Cortex of kidney (tissue), 1 donor: Measurements from ENCODE around the gene KDM1A.
A peak's percentile ranks its signal among the peaks of the same experiment; 100 is the strongest.
"Not testable (repeated sequence)": the region's sequence is repeated elsewhere in the genome, so short reads cannot be mapped to it uniquely, and the experiment has no call there.

Experiments
- DNase-seq: peaks from one replicate; lab custom pipeline; 2025; lab: John Stamatoyannopoulos, UW

KDM1A gene

DNA sequence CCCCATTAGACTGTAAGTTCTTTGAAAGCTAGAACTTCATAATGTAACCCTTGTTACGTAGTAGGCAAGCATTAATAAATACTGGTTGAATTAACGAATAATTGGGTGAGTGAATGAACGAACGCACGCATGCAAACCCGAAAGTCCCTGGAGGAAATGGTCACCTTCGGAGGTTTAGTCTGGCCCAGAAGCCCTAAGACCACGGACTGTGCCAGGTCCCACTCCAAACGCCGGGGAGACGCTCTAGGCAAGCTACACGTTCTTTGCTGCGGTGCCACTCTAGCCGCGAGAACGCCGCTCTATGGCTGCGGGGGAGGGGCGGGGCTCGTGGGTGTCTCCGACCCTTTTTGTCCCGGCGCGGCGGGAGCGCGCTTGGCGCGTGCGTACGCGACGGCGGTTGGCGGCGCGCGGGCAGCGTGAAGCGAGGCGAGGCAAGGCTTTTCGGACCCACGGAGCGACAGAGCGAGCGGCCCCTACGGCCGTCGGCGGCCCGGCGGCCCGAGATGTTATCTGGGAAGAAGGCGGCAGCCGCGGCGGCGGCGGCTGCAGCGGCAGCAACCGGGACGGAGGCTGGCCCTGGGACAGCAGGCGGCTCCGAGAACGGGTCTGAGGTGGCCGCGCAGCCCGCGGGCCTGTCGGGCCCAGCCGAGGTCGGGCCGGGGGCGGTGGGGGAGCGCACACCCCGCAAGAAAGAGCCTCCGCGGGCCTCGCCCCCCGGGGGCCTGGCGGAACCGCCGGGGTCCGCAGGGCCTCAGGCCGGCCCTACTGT lies at the start of gene KDM1A:
Gene KDM1A, plus strand, starts transcription at position 375 of the 769 bp plus-strand sequence. Its CDS starts 129 bp downstream, at position 504.
- DNase-seq: peak; percentile 38

GRCh38 chr1:22970096-22970495 lies 49.2 kb upstream of the KDM1A start:
- DNase-seq: no peak

GRCh38 chr1:22971161-22971560 lies 48.1 kb upstream of the KDM1A start:
- DNase-seq: no peak

DNA sequence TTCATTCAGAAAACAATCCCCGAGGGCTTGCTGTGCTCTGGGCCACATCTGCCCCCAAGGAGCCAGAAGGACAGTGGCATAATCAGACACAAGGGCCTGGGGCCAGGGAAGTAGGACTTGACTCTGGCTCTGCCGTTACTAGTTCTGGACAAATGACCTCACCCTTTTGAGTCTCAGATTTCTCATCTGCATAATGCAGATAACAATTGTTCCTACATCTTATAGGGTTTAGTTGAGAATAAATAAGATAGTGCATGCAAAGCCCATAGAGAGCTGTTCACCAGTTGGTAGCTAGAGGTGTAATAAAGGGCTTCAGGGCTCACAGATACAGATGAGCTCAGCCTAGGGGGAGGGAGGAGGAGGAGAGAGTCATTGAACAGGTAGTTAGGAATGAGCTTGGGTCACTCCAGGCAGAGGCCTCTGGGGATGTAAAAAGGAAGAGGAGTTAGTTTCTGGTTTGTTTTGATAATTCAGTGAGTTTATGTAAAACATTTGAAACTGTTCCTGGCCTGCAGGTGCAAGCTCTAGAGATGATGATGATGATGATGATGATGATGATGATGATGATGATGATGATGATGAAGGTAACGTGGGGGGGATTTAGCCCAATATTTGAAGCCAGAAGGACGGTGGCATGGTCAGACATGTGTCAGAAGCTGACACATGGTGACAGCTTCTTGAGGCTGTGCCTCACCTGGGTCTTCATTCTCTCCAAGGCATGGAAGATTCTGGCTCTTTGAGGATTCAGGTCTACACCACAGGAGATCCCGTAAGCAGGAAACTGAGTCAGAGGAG lies 47.5 kb upstream of the KDM1A start:
- DNase-seq: no peak

DNA sequence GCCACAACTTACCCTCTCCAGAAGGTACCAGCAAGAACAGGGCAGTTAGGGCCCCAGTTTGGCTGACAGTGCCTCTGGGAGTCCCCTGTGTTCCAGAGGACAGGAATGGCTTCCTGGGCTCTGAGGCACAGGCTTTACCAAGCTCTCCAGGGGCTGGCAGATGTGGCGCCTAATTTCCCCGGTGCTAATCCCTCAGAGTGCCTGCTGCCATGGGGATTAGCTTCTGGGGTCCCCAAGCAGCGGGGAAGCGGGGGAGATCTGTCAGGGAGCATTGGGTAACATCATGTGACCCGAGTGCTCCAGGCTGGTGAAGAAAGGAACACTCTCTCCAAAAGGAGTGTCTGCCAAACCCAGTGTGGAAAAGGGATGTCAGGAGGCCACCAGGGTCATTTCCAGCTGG lies 46.5 kb upstream of the KDM1A start, which contains the start of gene LACTBL1:
Gene LACTBL1, minus strand, starts transcription at position 107 of the 400 bp plus-strand sequence. CDS start 550 bp downstream, outside the sequence.
- no peak for DNase-seq

- no peak for DNase-seq
Measured at GRCh38 chr1:22975694-22976093, 43.6 kb upstream of the KDM1A start.

DNA sequence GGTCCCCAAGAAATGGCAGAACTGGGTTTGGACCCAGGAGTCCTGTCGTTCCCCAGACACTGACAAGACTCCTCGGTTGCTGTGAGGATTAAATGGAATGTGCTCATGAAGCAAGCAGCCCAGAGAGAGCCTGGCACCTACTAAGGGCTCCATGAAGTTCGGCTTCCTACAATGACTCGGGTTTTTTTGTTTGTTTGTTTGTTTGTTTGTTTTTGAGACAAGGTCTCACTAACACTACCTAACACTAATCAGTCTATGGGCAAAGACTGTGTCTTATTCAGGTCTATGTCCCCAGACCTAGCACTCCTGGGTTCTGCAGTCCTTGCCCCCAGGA lies 43.2 kb upstream of the KDM1A start:
- DNase-seq: no peak

GRCh38 chr1:22976461-22977243 lies 42.6 kb upstream of the KDM1A start:
- DNase-seq: no peak

GRCh38 chr1:22978299-22978698 lies 41.0 kb upstream of the KDM1A start:
- DNase-seq: no peak

- not testable (repeated sequence) for DNase-seq
Measured at GRCh38 chr1:22980471-22980790, 38.8 kb upstream of the KDM1A start.

DNA sequence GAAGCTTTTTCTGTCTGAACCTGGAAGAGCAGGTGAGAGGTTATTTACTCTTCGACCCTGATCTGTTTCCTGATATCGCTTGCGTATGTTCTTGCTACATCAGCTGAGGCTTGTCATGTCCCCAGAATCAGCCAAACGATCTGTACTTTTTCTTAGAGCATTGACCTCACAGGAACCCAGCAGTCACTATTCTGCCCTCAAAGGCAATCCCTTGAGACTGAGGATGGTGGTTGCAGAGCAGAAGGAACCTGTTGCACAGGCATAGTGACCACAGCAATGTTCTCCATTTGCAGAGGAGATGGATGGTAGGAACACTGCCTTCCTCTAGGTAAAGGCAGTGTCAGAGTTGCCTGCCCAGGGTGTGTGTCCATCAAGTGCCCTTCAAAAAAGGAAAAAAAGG lies 35.3 kb upstream of the KDM1A start:
- no peak for DNase-seq

DNA sequence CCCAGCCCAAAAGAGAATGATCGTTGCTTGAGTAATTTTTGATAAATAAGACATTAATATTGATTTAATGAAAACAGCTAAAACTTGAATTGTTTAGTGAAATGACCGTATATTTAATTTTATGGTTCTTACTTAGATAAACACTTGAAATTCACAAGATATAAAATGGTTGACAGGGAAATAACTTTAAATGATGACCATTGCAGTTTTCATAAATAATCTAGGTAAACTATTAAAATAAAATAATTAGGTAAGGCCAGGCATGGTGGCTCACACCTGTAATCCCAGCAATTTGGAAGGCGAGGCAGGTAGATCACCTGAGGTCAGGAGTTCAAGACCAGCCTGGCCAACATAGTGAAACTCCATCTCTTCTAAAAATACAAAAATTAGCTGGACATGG lies 26.9 kb upstream of the KDM1A start:
- DNase-seq: not testable (repeated sequence)

- DNase-seq: not testable (repeated sequence)
Measured at GRCh38 chr1:22993220-22993795, 26.0 kb upstream of the KDM1A start.

DNA sequence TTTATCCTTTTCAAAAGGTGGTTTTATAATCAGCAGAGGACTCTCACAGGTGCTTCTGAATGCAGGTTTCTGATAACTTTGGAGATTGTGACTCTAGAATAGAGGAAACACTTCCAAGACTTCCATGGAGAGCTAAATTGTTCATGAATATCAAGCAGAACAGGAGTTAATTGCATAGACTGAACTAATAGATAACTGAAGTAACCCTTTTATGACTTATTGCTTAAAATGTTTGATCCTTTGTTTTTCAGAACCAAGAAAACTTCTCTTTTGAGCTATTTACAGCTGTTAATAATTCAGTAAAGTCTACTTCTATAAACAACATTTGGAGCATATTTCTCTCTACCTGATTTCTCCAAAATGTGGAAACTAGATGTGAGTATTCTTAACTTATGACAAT lies 23.5 kb upstream of the KDM1A start:
- DNase-seq: no peak

DNA sequence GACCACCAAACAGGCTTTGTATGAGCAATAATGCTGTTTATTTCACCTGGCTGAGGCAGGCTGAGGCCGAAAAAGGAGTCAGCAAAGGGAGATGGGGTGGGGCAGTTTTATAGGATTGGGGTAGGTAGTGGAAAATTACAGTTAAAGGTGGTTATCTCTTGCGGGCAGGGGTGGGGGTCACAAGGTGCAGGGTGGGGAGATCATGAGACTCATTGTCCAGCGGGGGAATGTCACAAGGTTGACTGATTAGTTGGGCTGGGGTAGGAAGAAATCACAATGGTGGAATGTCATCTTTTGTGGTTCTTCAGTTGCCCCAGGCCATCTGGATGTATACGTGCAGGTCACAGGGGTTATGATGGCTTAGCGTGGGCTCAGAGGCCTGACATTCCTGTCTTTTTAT lies 21.7 kb upstream of the KDM1A start:
- not testable (repeated sequence) for DNase-seq

DNA sequence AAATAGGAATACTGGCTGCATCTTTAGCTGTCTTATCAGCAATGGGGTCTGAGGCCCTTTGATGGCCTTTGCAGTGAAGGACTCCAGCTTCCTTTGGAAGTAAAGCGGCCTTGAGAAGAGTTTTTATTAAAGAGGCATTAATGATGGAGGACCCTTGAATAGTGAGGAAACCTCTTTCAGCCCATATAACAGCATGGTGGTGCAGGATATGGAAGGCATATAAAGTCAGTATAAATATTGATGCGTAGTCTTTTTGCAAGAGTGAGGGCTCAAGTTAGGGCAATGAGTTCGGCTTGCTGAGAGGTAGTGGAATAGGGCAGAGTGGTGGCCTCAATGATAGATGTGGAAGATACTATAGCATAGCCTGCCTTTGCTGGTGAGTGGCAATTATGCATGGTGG lies 19.1 kb upstream of the KDM1A start:
- DNase-seq: not testable (repeated sequence)

GRCh38 chr1:23002218-23002617 lies 17.1 kb upstream of the KDM1A start:
- not testable (repeated sequence) for DNase-seq

- no peak for DNase-seq
Measured at GRCh38 chr1:23004112-23004511, 15.2 kb upstream of the KDM1A start.

GRCh38 chr1:23004769-23005168 lies 14.5 kb upstream of the KDM1A start:
- not testable (repeated sequence) for DNase-seq

DNA sequence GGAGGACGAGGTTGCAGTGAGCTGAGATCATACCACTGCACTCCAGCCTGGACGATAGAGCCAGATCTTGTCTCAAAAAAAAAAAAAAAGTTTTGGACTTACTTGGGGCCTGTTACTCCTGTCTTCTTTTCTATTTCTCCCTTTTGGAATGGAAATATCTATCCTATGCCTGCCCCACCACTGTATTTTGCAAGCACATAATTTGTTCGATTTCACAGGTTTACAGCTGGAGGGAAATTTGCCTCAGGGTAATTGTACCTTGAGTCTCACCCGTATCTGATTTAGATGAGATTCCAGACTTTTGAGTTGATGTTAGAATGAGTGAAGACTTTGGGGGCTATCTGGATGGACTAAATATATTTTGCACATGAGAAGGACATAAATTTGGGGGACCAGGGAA lies 12.2 kb upstream of the KDM1A start:
- DNase-seq: no peak

DNA sequence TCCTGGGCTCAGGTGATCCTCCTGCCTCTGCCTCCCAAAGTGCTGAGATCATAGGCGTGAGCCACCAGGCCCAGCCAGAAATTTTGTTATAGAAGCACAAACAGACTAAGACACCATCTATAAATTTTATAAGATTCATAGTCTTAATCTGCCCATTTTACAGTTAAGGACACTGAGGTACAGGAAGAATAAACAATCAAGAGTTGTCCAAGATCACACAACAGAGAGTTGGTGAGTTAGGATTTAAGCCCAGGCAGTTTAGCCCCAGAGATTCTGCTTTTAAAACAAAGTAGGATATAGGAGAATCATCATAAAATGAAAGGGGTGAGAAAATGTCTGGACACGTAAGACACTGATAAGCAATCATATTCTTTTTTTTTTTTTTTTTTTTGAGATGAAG lies 10.4 kb upstream of the KDM1A start:
- no peak for DNase-seq

GRCh38 chr1:23010025-23010424 lies 9.2 kb upstream of the KDM1A start:
- not testable (repeated sequence) for DNase-seq
